Breast epithelium (tissue), 3 donors: Measurements from ENCODE around the gene KMO.

Source experiments
- POLR2A ChIP-seq: fragments of 450-650 bp; IDR thresholded peaks from one replicate; pipeline ENCODE4 v1.6.1; 2016; ENCODE audit warnings: antibody characterized with exemption, mild to moderate bottlenecking, moderate library complexity
- POLR2AphosphoS5 ChIP-seq, 3 donors: sonication (generic); formaldehyde crosslinking; IDR thresholded peaks; one replicate each; pipeline ENCODE4 v1.6.1; 2017; ENCODE audit warnings: antibody characterized with exemption in 3 of 3
- TF ChIP-seq, protein P1 (sequence below), 3 donors: fragments of 450-650 bp; IDR thresholded peaks; one replicate each; pipeline ENCODE4 v1.5.1; 2016 to 2017; ENCODE audit warnings: antibody characterized with exemption in 3 of 3, mild to moderate bottlenecking in 3 of 3, moderate library complexity in 3 of 3

DNA sequence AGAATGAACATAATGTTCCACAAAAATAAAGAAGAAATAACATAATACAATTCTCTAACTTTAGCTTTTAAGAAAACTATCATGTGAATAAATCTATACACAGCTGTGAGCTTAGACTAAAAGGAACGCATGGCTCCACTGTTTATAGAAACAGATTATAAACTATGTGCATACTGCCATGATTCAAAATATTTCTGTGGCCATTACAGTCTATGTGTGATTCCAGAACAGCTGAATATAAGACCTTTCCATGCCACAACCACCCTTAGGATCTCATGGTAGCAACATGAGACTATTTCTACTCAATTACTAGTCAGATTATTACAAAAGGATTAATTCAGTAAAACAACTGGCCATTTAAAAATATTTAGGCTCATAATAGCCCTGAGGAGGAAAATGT, 104.1 kb downstream of the KMO start:
- TF ChIP-seq POLR2AphosphoS5 (IDR thresholded peaks at IDR 0.05) (no peak), POLR2A (no peak)
- TF ChIP-seq, protein P1, sequence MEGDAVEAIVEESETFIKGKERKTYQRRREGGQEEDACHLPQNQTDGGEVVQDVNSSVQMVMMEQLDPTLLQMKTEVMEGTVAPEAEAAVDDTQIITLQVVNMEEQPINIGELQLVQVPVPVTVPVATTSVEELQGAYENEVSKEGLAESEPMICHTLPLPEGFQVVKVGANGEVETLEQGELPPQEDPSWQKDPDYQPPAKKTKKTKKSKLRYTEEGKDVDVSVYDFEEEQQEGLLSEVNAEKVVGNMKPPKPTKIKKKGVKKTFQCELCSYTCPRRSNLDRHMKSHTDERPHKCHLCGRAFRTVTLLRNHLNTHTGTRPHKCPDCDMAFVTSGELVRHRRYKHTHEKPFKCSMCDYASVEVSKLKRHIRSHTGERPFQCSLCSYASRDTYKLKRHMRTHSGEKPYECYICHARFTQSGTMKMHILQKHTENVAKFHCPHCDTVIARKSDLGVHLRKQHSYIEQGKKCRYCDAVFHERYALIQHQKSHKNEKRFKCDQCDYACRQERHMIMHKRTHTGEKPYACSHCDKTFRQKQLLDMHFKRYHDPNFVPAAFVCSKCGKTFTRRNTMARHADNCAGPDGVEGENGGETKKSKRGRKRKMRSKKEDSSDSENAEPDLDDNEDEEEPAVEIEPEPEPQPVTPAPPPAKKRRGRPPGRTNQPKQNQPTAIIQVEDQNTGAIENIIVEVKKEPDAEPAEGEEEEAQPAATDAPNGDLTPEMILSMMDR (IDR thresholded peaks at IDR 0.05), result no peak
